D341Med (cell line): Measurements from ENCODE around the gene TMEM130.
"Not testable (repeated sequence)": the region's sequence is repeated elsewhere in the genome, so short reads cannot be mapped to it uniquely, and the experiment has no call there.

ENCODE experiments used
- DNase-seq: peaks from one replicate; pipeline ENCODE4 v3.0.0; 2012; ENCODE audit warnings: low spot score

TMEM130 gene

DNA sequence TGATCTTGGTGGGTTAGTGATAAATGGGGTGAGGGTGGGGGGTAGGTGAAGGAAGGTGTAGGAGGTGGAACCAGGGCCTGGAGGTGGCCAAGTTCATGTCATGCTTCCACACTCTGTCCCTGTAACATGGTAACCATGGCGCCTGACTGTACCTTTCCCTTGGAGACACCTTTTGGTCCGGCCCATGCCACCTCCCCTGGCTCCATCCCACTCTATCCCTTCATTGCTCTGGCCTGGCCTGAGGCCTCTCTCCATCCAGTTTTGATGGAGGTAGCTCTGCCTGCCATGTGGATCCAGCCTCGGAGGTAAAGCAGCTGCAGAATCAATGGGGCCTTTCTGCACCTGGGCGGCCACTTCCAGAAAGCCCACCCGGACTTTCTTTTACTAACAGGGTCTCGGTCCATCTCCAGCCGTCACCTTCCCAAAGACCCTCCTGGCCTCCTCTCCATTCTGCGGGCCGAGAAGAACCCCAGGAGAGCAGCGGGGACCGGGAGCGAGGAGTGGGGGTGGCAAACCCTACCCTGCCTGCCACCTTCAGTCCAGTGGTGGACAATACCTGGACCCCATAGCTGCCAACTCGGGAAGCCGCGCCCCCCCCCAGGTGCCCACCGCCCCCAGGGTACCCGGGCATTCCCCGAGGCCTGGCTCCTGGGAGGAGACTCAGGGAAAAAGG lies 8.0 kb upstream of the TMEM130 start:
- no peak for DNase-seq

DNA sequence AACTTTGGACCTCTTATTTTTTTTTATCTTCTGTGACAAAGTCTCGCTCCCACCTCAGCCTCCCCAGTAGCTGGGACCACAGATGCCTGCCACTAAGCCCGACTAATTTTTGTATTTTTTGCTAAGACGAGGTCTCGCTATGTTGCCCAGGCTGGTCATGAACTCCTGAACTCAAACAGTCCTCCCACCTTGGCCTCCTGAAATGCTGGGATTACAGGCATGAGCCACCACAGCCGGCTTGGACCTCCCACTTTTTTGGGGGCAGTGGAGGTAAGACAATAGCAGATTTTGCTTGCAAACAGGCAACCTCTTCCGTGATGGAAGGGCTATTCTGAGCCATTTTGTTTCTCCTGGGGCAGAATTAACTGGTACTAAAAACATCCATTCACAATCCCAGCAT lies 7.3 kb upstream of the TMEM130 start:
- no peak for DNase-seq

DNA sequence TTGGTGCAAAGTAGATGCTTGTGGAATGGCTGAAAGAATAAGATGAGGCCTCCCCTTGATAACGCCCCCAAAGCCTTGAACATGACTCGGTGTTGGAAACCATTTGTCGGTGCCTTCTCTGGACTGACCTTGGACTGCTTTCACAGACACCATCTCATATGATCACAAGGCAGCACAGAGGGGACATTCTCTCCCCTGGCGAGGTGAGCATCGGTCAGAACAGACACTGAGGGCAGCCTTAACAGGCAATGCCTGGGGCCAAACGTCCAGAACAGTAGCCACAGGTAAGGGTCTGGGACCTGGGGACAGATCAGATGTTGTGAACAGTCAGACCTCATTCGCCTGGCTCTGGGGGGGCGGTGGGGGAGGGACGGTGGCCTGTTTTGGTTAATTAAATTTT lies 5.7 kb upstream of the TMEM130 start:
- DNase-seq: no peak

DNA sequence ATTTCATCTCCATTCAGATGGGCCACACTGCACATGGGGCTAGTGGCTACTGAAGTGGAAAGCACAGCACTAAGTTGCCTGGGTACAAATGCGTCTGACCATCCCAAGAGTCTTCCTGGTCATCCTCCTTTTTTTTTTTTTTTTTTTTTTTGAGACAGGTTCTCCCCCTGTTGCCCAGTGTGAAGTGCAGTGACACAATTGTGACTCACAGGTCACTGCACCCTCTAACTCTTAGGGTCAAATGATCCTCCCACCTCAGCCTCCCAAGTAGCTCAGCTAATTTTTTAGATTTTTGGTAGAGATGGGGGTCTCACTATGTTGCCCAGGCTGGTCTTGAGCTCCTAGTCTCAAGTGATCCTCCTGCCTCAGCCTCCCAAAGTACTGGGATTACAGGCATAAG lies 5.1 kb upstream of the TMEM130 start:
- no peak for DNase-seq

DNA sequence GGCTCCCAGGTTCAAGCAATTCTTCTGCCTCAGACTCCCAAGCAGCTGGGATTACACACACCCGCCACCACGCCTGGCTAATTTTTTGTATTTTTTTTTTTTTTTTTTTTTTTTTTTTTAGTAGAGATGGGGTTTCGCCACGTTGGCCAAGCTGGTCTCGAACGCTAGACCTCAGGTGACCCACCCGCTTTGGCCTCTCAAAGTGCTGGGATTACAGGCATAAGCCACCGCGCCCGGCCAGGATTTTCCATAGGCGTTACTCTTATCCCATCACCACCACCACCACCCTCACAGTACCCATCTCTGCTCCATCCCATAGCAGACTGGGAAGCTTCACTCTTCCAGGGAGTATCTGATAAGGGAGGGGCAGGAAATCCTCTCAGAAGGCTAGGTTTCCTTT lies 3.8 kb upstream of the TMEM130 start:
- DNase-seq: not testable (repeated sequence)

DNA sequence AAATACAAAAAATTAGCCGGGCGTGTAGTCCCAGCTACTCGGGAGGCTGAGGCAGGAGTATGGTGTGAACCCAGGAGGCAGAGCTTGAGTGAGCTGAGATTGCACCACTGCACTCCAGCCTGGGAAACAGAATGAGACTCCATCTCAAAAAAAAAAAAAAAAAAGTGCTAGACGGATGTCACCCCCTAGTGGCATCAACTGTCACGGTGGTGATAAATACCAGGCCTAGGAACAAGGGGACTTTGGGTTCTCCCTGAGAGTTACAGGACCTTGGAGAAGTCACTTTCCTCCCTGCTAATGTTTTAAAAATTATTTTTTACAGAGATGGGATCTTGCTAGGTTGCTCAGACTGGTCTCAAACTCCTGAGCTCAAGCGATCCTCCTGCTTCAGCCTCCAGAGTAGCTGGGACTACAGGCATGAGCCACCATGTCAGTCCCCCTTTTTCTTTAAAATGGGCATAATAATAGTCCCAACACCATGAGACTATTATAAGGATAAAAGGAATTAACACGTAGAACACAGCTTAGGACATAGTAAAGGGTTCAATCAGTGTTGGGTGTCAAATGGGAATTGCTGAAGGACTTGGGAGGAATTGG lies 2.6 kb upstream of the TMEM130 start:
- peak; percentile 54 for DNase-seq

DNA sequence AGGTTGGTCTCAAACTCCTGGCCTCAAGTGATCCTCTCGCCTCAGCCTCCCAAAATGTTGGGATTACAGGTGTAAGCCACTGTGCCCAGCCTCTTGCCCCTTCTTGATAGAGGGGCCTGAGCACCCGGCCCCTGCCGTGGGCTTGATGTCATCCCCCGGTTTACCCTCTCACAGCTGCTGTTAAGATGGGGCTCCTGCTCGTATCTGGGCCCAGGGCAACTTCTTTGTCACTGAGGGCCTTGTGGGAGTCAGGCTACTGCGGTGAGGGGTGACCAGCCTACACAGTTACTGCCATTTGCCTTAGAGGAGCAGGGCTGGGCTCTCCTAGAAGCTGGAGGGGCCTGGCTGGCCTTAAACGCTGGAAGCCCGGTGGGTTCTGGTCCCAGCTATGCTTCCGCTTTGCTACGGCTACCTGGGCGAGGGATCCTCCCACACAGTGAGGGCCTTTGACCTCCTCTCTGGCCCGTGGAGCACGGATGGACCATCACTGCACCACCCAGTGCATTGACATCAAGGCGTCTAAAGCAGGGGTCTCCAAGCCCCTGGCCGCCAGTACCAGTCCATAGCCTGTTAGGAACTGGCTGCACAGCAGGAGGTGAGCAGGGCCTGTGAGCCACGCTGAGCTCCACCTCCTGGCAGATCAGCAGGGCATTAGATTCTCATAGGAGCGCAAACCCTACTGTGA lies 1.1 kb upstream of the TMEM130 start:
- DNase-seq: no peak

DNA sequence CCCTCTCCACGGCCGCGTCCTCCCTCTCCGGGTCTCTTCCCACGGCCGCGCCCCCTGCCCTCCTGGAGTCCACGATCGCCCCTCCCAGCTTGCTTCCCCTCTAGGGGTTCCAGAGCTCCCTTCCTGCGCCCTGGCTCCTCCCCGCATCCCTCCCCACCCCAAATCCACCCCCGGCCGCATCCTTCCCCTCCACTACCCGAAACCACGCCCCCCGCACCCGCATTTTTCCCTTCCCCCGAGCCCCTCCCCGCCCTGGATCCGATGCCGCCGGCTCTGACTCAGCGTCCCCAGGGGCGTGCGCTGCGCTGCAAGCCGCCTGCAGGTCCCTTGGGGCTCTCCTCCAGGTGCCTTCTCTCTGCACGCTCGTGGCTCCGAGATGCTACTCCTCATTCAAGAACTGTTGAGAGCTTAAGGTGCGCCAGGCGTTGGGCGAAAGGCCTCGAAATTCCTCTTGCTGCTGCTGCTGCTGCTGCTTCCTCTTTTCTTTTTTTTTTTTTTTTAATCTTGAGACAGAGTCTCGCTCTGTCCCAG lies 372 bp upstream of the TMEM130 start:
- DNase-seq: peak; percentile 94

DNA sequence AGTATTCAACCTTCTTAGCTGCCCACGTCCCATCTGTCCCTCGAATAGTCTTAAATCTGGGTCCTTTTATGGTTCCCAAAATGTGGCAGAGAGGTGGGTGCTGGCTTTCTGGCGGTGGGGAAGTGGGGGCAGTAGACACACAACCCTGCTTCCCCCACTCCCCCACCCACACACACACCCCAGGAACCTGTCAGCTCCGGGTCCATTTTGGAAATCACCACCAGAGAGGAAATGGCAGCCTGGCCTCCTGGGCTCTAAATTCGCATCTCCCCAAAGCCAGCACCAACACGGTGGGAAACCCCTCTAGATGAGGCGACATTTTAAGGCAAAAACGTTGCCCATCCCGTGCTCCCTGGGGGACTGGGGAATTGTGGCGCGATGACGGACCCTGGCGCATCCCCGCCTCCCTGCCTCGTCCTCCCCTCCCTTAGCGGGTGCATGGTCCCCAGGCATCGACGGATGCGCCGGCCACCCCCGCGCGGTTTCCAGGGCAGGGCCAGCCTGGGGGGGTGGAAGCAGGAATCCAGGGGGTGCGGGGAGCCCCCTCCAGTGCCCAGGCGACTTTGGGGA lies 702 bp downstream of the TMEM130 start:
- DNase-seq: no peak

DNA sequence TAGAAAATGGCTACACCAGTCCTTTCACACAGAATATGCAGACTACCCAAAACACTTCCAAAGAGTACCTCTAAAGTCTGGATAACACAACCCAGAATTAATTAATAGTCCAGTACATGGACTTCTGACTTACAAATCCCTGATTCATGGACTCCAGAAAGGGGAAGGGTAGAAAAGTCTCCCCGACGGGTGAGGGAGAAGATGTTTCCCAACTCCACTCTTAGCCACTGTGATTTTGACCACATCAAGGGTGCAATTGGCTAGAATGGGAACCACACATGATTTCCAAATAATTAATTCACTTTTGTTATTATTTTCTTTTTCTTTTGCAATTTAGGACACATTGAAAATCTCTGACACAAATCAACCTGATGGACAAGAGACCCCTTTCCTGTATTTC lies 1.4 kb downstream of the TMEM130 start:
- no peak for DNase-seq

DNA sequence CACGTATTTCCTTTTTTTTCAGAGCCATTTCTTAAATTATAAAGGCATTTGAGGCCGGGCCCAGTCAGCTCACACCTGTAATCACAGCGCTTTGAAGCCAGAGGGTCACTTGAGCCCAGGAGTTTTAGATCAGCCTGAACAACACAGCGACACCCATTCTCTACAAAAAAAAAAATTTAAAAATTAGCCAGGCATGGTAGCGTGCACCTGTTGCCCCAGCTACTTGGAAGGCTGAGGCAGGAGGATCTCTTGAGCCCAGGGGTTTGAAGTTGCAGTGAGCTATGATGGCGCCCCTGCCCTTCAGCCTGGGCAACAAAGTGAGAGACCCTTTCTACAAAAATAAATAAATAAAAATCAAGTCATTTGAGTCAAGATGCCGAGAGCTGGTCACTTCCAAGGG lies 3.0 kb downstream of the TMEM130 start:
- DNase-seq: no peak

DNA sequence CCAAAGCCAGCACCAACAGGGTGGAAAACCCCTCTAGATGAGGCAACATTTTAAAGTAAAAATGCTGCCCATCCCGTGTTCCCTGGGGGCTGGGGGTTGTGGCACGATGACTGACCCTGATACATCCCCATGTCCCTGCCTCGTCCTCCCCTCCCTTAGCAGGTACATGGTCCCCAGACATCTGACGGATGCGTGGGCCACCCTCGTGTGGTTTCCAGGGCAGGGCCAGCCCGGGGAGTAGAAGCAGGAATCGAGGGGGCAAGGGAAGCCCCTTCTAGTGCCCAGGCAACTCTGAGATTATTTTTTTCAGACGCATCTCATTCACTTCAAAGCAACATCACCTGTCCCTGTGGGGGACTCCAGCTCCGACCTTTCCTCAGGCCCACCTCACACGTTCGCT lies 3.5 kb downstream of the TMEM130 start:
- DNase-seq: no peak

DNA sequence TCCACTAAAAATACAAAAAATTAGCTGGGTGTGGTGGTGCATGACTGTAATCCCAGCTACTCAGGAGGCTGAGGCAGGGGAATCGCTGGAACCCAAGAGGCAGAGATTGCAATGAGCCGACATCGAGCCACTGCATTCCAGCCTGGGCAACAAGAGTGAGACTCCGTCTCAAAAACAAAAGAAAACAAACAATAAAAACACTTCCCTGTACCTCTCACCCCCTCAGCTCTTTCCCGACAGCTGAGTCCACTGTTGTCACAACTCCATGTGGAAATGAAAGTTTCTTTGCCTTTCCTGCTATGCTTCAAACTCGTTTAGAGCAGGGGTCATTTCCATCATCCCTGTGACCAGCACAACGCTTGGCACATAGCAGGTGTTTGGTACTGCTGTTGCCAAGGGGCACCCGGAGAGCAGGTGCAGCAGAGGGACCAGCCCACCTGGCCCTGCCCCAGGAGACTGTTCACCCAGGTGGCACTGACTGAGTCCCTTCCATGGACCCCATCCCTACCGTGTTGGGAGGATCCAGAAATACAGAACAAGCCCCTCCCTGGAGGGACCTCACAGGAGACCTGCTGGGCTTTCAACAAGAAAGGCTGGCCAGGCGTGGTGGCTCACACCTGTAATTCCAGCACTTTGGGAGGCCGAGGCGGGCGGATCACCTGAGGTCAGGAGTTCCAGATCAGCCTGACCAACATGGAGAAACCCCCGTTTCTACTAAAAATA lies 4.9 kb downstream of the TMEM130 start:
- no peak for DNase-seq

DNA sequence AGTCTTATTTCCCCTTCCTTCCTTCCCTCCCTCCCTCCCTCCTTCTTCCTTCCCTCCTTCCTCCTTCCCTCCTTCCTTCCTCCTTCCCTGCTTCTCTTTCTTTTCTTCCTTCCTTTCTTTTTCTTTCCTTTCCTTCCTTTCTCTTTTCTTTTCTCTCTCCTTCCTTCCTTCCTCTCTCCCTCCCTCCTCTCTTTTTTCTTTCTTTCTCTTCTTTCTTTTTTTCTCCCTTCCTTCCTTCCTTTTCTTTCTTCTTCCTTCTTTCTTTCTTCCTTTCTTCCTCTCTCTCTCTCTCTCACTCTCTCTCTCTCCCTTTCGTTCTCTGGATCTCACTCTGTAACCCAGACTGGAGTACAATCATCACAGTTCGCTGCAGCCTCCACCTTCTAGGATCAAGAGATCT lies 6.2 kb downstream of the TMEM130 start:
- no peak for DNase-seq

DNA sequence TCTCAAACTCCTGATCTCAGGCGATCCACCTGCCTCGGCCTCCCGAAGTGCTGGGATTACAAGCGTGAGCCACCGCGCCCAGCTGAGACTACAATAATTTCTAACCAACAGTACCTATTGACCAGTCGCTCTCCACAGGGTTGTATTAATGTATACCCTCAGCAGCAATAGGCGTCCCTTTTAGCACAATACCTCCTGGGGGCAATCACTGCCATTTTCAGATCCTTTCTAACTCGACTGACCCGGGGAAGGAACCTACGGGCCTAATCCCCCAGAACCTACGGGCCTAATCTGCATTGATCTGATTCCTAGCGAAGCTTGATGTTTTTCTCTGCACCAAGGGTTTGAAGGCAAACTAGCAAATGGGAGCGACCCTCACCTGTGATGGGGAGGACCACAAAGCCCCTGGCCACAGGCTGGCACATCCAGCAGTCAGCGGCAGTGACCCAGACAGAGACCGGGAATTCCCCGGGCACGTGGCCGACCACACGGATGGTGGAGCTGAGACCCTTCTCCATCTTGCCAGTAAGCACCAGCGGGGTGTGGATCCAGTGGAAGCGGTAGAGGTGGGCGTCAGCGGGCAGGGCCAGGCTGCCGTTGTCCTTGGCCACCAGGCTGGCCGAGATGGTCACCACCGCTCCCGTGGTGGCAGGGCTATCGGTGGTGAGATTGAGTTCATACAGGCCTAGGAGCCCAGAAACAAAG lies 6.9 kb downstream of the TMEM130 start:
- no peak for DNase-seq

DNA sequence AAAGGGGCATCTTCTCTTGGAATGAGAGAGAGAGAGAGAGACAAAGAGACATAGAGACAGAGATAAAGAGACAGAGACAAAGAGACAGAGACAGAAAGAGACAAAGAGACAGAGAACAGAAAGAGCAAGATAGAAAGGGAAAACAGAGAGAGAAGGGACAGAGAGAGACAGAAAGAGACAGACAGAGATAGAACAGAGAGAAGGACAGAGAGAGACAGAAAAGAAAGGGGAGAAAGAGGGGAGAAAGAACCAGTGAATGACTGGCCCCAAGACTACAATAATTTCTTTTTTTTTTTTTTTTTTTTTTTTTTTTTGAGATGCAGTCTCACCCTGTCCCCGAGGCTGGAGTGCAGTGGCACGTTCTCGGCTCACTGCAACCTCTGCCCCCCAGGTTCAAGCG lies 7.6 kb downstream of the TMEM130 start:
- no peak for DNase-seq

DNA sequence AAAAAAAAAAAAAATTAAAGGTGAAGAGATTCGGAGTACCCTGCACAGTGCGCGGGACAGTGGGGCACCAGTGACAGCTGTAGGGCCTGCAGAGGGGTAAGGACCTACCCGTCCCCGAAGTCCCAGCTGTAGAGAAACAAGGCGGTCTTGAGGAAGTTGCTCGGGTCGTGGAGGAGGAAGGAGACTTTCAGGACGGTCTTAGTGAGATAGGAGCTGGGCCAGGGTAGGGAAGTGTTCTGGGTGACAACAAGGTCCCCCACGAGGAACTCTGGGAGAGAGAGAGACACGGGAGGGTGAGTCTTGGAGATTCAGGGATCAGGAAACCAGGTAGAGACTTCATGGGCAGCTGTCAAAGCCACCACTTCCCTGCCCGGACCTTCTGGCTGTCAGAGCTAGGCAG lies 9.7 kb downstream of the TMEM130 start:
- DNase-seq: no peak

DNA sequence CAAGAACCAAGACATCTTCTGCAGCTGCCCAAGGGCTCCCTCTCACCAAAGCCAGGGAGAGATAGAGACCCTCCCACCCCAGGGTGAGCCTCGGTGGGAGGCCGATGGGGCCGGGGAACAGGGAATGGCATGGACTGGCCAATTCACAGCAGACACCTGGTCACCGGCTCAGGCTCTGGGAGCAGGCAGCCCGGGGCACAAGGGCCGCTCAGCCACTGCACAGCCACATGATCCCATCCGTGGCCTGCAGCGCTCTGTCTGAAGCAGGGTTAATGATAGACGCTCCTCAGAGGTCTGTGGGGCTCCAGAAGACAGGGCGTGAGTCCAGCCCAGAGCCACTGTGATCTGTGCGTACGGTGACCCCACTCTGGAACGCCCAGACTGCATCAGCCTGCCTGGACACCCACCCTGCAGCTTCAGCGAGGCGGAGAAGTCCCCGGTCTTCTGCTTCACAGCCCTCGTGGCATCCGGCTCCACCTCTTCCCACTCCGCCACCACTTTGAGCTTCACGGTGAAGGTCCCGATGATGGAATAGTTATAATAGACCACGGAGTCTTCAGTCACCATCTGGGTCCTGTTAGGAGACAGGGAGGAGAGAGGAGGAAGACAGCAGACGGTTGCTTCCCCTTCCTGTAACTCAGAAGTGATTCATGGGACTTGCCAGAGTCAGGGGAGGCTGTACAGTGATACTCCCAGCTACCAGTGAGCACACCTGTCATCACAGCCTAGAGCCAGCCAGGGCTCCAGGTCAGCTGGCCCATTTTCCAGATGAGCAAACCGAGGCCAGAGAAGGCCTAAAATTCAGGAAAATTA lies 14.0 kb downstream of the TMEM130 start:
- no peak for DNase-seq

DNA sequence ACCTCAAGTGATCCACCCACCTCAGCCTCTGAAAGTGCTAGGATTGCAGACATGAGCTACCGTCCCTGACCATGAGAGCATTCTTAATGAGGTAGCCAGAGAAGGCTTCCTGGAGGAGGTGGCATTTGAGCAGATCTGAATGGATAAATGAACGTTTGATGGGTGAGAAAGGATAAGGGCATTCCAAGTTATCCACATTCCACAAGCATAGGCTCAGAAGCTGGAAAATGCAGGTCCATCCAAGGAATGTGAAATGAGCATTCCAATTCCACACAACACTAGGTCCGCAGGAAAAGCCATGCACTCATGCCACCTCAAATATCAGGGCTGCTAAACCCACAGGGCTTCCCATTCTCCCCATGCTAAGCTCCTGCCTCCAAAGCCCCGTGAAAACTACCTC lies 17.0 kb downstream of the TMEM130 start:
- DNase-seq: no peak

DNA sequence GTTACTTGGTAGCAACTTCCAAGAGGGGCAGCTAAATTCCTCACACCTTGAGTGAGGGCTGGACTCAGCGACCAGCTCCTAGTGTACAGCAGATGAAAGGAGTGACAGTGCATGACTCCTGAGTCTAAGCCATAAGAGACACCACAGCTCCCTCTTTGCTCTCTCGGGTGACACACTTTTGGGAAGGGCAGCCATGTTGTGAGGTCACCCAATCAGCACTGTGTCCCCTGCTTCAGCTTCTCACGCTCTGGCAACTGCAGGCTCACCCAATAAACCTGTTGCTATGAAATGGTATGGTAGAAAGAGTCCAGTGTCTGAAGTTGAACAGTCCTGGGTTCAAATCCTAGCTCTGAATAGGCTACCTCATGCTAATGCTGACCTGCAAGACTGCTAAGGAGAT lies 20.9 kb downstream of the TMEM130 start:
- DNase-seq: no peak

DNA sequence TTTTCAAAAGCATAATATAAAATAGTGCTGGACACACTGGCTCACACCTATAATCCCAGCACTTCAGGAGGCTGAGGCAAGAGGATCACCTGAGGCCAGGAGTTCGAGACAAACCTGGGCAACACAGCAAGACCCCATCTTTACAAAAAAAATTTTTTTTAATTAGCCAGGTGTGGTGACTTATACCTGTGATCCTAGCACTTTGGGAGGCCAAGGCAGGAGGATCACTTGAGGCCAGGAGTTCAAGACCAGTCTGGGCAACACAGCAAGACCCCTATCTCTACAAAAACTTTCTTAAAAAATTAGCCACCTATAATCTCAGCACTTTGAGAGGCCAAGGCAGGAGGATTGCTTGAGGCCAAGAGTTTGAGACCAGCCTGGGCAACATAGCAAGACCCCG lies 27.3 kb downstream of the TMEM130 start:
- not testable (repeated sequence) for DNase-seq
